ENCODE results near the gene TEKTIP1. TPM values are rescaled to one million over a fixed set of nuclear protein-coding genes. Genes with fewer than 3 reads are reported as not detected.

The TEKTIP1 gene
- total RNA-seq, 2 donors from 2014 or later, result not detected

- Histone ChIP-seq H3K9me3 (no peaks in the 10 kb centered on the region), H3K27me3 (no peaks in the 10 kb centered on the region), H3K4me1 (no peaks in the 10 kb centered on the region), H3K27ac (no peak overlapping the region), H3K4me3 (no peak overlapping the region), H3K36me3 (peaks cover 41% of the 10 kb centered on the region)
- DNase-seq (ENCODE audit: low spot score), result no peak
- TF ChIP-seq, protein P1, sequence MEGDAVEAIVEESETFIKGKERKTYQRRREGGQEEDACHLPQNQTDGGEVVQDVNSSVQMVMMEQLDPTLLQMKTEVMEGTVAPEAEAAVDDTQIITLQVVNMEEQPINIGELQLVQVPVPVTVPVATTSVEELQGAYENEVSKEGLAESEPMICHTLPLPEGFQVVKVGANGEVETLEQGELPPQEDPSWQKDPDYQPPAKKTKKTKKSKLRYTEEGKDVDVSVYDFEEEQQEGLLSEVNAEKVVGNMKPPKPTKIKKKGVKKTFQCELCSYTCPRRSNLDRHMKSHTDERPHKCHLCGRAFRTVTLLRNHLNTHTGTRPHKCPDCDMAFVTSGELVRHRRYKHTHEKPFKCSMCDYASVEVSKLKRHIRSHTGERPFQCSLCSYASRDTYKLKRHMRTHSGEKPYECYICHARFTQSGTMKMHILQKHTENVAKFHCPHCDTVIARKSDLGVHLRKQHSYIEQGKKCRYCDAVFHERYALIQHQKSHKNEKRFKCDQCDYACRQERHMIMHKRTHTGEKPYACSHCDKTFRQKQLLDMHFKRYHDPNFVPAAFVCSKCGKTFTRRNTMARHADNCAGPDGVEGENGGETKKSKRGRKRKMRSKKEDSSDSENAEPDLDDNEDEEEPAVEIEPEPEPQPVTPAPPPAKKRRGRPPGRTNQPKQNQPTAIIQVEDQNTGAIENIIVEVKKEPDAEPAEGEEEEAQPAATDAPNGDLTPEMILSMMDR (IDR thresholded peaks at IDR 0.05), result no peak
Observed at GRCh38 chr19:3494051-3494450, 44.9 kb upstream of the TEKTIP1 start.

- no peak overlapping the region for H3K27ac ChIP-seq
- DNase-seq (ENCODE audit: low spot score), result no peak
- H3K4me1 ChIP-seq, result peaks cover 0 to 3% of the 10 kb centered on the region in 2 donors
- no peak overlapping the region for H3K4me3 ChIP-seq
- H3K9me3 ChIP-seq, result no peaks in the 10 kb centered on the region
- H3K27me3 ChIP-seq, result no peaks in the 10 kb centered on the region
- peaks cover 41% of the 10 kb centered on the region for H3K36me3 ChIP-seq
- TF ChIP-seq, protein P1 (IDR thresholded peaks at IDR 0.05), result no peak
Observed at GRCh38 chr19:3494559-3494958, 44.4 kb upstream of the TEKTIP1 start.

DNA sequence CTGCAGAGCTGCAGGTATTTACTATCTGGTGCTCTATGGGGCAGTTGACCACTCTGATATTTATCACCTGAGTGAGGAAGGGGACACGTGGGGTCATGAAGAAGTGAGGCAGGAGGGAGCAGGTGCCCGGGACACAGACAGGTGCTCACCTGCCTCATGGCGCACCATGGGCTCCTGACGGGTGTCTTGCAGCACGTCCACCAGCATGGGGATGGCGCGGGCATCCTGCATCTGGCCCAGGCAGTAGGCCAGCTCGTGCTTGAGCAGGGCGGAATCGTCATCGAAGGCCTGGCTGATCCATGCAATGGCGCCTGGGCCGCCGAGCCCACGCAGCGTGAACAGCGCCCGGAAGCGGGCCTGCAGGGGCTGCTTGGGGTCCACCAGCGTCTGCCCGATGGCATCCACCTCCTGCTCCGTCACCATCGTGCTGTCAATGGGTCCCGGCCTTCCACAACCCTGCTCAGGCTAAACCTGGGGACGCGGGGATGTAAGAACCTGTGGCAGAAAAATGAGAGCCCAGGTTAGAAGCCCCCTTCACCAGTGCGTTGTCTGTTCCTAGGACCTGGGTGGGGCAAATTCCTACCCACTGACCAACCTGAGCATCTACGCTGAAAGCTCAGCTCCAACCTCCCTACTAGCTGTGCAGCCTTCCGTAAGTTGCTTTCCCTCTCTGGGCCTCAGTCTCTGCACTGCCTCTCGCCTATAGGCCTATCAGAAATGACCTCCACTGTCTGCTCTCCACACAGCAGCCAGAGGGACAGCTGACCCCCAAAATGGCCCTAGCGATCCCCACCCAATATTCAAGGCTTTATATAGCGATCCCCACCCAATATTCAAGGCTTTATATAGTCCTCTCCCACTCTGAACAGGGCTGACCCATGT lies 42.3 kb upstream of the TEKTIP1 start:
- Histone ChIP-seq H3K27ac (no peak overlapping the region), H3K27me3 (no peaks in the 10 kb centered on the region), H3K36me3 (peaks cover 35% of the 10 kb centered on the region), H3K4me1 (peaks cover 0 to 12% of the 10 kb centered on the region in 2 donors), H3K4me3 (no peak overlapping the region), H3K9me3 (no peaks in the 10 kb centered on the region)
- DNase-seq (ENCODE audit: low spot score), result no peak
- TF ChIP-seq, protein P1 (IDR thresholded peaks at IDR 0.05), result no peak

GRCh38 chr19:3497757-3498520 lies 41.0 kb upstream of the TEKTIP1 start:
- TF ChIP-seq, protein P1 (IDR thresholded peaks at IDR 0.05), result no peak
- no peak overlapping the region for H3K4me3 ChIP-seq

DNA sequence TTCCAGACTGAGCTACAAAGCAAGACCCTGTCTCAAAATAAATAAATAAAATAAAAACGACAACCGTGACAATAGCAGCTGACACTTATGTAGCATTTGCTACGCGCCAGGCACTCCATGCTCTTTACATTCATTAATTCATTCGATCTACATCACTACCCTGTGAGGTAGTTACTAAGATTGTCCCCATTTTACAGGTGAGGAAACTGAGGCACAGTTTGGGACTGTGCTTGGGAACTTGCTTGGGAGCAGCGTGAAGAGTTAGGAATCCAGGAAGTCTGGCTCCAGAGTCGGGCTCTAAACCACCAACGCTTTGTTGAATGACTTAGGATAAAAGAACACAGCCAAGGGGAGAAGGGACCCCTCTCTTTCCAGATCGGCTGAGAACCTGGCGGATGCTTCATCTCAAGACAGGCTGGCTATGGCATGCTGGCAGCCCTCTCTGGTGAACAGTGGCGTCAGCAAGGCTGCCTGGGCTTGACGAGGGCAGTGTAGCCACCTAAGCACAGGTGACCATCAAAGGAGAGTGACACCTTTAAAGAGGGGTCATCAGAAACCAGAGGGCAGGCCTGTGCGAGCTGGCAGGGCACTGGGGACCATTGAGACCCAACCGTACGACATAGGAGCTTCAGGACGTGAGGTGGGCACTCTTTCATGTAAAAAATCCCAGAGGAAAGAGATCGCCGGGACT lies 39.1 kb upstream of the TEKTIP1 start:
- peak overlapping the region; percentile 88 to 89 for H3K27ac ChIP-seq
- H3K36me3 ChIP-seq, result peaks cover 16% of the 10 kb centered on the region
- H3K4me1 ChIP-seq, result peaks cover 0 to 12% of the 10 kb centered on the region in 2 donors
- TF ChIP-seq, protein P1 (IDR thresholded peaks at IDR 0.05), result no peak
- peak overlapping the region; percentile 73 to 85 for H3K4me3 ChIP-seq
- H3K27me3 ChIP-seq, result no peaks in the 10 kb centered on the region
- DNase-seq (ENCODE audit: low spot score), result no peak
- H3K9me3 ChIP-seq, result no peaks in the 10 kb centered on the region

More at GRCh38 chr19:3497757-3498520, 41.0 kb upstream of the TEKTIP1 start:
- Histone ChIP-seq H3K36me3 (peaks cover 24% of the 10 kb centered on the region), H3K4me1 (peaks cover 0 to 12% of the 10 kb centered on the region in 2 donors), H3K9me3 (no peaks in the 10 kb centered on the region), H3K27ac (no peak overlapping the region), H3K27me3 (no peaks in the 10 kb centered on the region)
- DNase-seq (ENCODE audit: low spot score), result no peak

Measured in right atrium auricular region (tissue), 2 donors.